MM.1S (cell line): ENCODE data around the gene PNPLA2.

Experiments used
- EZH2 ChIP-seq: fragments of 300-600 bp; sonication (generic); optimal IDR thresholded peaks from 2 replicates; pipeline ENCODE3; 2017; ENCODE audit warnings: low read depth, mild to moderate bottlenecking, antibody characterized with exemption, low read length, mixed read lengths
- EZH2phosphoT487 ChIP-seq: fragments of 300-600 bp; sonication (generic); IDR thresholded peaks from 2 replicates; pipeline ENCODE4 v1.6.1; 2018; ENCODE audit warnings: antibody characterized with exemption, low read length
- TF ChIP-seq, protein P1 (sequence below): fragments of 300-600 bp; sonication (generic); IDR thresholded peaks from 2 replicates; pipeline ENCODE4 v1.5.1; 2016; ENCODE audit warnings: antibody characterized with exemption, low read length, mixed read lengths

DNA sequence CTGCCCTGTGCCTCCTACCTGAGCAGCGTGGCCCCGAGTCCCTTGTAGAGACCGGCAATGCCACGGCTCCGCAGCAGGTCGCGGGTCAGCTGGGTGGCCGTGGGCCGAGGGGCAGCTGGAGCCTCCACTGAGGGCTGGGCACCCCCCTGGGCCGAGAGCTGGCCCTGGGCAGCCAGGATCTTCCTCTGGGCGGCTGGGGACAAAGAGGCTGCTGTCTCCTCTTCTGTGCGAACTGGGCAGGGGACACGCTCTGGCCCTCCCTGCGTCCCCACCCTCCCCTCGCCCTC lies 26.2 kb upstream of the PNPLA2 start:
- TF ChIP-seq, protein P1, sequence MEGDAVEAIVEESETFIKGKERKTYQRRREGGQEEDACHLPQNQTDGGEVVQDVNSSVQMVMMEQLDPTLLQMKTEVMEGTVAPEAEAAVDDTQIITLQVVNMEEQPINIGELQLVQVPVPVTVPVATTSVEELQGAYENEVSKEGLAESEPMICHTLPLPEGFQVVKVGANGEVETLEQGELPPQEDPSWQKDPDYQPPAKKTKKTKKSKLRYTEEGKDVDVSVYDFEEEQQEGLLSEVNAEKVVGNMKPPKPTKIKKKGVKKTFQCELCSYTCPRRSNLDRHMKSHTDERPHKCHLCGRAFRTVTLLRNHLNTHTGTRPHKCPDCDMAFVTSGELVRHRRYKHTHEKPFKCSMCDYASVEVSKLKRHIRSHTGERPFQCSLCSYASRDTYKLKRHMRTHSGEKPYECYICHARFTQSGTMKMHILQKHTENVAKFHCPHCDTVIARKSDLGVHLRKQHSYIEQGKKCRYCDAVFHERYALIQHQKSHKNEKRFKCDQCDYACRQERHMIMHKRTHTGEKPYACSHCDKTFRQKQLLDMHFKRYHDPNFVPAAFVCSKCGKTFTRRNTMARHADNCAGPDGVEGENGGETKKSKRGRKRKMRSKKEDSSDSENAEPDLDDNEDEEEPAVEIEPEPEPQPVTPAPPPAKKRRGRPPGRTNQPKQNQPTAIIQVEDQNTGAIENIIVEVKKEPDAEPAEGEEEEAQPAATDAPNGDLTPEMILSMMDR: no peak
- TF ChIP-seq EZH2phosphoT487: no peak
- no peak for TF ChIP-seq EZH2
